LoVo (cell line): Measurements from ENCODE around the gene HOXD11.

ENCODE experiments used
- DNase-seq: peaks from one replicate; pipeline ENCODE4 v3.0.0-alpha.2; 2016; ENCODE audit warnings: low spot score

Gene HOXD11

GRCh38 chr2:176148751-176149421, 41.8 kb downstream of the HOXD11 start:
- no peak for DNase-seq

- DNase-seq, result no peak
These were observed 42.4 kb downstream of the HOXD11 start for GRCh38 chr2:176149481-176149938.

- DNase-seq, result no peak
These were observed 43.0 kb downstream of the HOXD11 start for GRCh38 chr2:176149939-176150583.

GRCh38 chr2:176150584-176151441, 43.7 kb downstream of the HOXD11 start:
- no peak for DNase-seq

GRCh38 chr2:176151442-176152287, 44.6 kb downstream of the HOXD11 start, which contains the start of gene HOXD4:
Gene HOXD4, plus strand, starts transcription at chr2:176151550. Its CDS starts 84 bp downstream, at chr2:176151634.
- DNase-seq, result no peak

- no peak for DNase-seq
These were observed 45.5 kb downstream of the HOXD11 start for GRCh38 chr2:176152350-176153181.

- DNase-seq, result no peak
These were observed 47.6 kb downstream of the HOXD11 start for GRCh38 chr2:176154576-176155252.

- no peak for DNase-seq
These were observed 48.4 kb downstream of the HOXD11 start for GRCh38 chr2:176155356-176156044.

- no peak for DNase-seq
These were observed 49.3 kb downstream of the HOXD11 start for GRCh38 chr2:176156301-176156806.

GRCh38 chr2:176156807-176157498, 49.9 kb downstream of the HOXD11 start, which contains the start of gene HOXD3:
Gene HOXD3, plus strand, starts transcription at chr2:176157307. Its CDS starts 11,808 bp downstream, at chr2:176169115.
- DNase-seq, result no peak

GRCh38 chr2:176157499-176158185, 50.6 kb downstream of the HOXD11 start:
- peak; percentile 20 for DNase-seq

- no peak for DNase-seq
These were observed 51.1 kb downstream of the HOXD11 start for GRCh38 chr2:176158186-176158591.

GRCh38 chr2:176158855-176159662, 52.0 kb downstream of the HOXD11 start:
- no peak for DNase-seq
